HepG2 (cell line): ENCODE measurements around the gene KCNH6. TPM values are rescaled to one million over a fixed set of nuclear protein-coding genes. Genes with fewer than 3 reads are reported as not detected.

ENCODE experiments used
- ATAC-seq: fragments of 200-7000 bp; cut with Tn5 transposase; 3 replicates; pipeline ENCODE4 v1.9.1; 2020; ENCODE audit warnings: mild to moderate bottlenecking, moderate library complexity
- BruUV-seq: library from RNA; stranded (reverse); fragments of 400-500 nt; replicated peaks from 2 replicates; lab custom pipeline; 2021; lab: Mats Ljungman, UMichigan
- CTCF ChIA-PET: fragments of 300-600 bp; formaldehyde crosslinking; extraction: SDS; loops from one replicate; lab custom pipeline; 2021; ENCODE audit warnings: low total read pairs, inconsistent platforms, low intra/inter-chr PET ratio; lab: Yijun Ruan, JAX
- POLR2A ChIA-PET: fragments of 350-600 bp; sonication (Branson Sonifier 250); formaldehyde crosslinking; loops from one replicate; lab custom pipeline; 2020; ENCODE audit warnings: antibody characterized with exemption, inconsistent platforms; lab: Yijun Ruan, JAX
- DNase-seq: peaks from one replicate; pipeline ENCODE4 v3.0.0-alpha.2; 2015; ENCODE audit warnings: low spot score
- FAIRE-seq: peaks from 3 replicates; lab custom pipeline; 2011; peaks lifted over from hg19 to GRCh38; lab: Jason Lieb, UNC
- H2AFZ ChIP-seq: one replicate; pipeline ENCODE4 v1.6.1; 2011; ENCODE audit warnings: low read length, inconsistent platforms
- H3K27ac ChIP-seq: fragments of 300-600 bp; 3 replicates; pipeline ENCODE4 v1.8.0; 2011; ENCODE audit warnings: mixed run types, mild to moderate bottlenecking, mixed read lengths, low read length, inconsistent platforms; ENCODE audit not compliant: insufficient read depth; ENCODE audit errors: extremely low read length
- H3K27me3 ChIP-seq, 2 experiments: fragments of 200-600 bp in 1 of 2; 2 replicates in 1 of 2; 3 replicates in 1 of 2; pipeline versions ENCODE4 v1.6.0 to v1.8.0; 2011; ENCODE audit warnings: low read length in 2 of 2, mild to moderate bottlenecking in 2 of 2, moderate library complexity in 2 of 2, inconsistent platforms in 1 of 2; ENCODE audit not compliant: insufficient read depth in 2 of 2, control insufficient read depth in 1 of 2
- H3K36me3 ChIP-seq, 2 experiments: fragments of 200-600 bp in 1 of 2; replicated peaks in 1 of 2; 2 replicates in 1 of 2; 3 replicates in 1 of 2; pipeline versions ENCODE4 v1.5.1 to v1.8.0; 2011; ENCODE audit warnings: low read length in 2 of 2, inconsistent platforms in 1 of 2; ENCODE audit not compliant: insufficient read depth in 2 of 2, control insufficient read depth in 1 of 2
- H3K4me1 ChIP-seq: 2 replicates; pipeline ENCODE4 v1.5.1; 2012; ENCODE audit warnings: low read length, inconsistent platforms; ENCODE audit not compliant: insufficient read depth
- H3K4me2 ChIP-seq: 2 replicates; pipeline ENCODE4 v1.6.0; 2011; ENCODE audit warnings: low read depth, low read length, inconsistent platforms
- H3K4me3 ChIP-seq, 3 experiments: fragments of 200-600 bp in 1 of 3; sonication (generic), shearing (Covaris generic) in 1 of 3; replicated peaks in 1 of 3; 2 replicates each; pipeline ENCODE4 v1.5.1; 2011 to 2016; ENCODE audit warnings: low read length in 3 of 3, inconsistent platforms in 2 of 3, low read depth in 2 of 3, mild to moderate bottlenecking in 2 of 3, control low read depth in 1 of 3, mixed read lengths in 1 of 3; ENCODE audit not compliant: insufficient read depth in 1 of 3
- H3K79me2 ChIP-seq: one replicate; pipeline ENCODE4 v1.6.1; 2011; ENCODE audit warnings: low read length, inconsistent platforms; ENCODE audit not compliant: insufficient read depth
- H3K9ac ChIP-seq: 2 replicates; pipeline ENCODE4 v1.6.0; 2011; ENCODE audit warnings: mild to moderate bottlenecking, low read depth, low read length, inconsistent platforms; ENCODE audit not compliant: insufficient read depth
- H3K9me3 ChIP-seq: 2 replicates; pipeline ENCODE4 v1.5.1; 2012; ENCODE audit warnings: mild to moderate bottlenecking, low read length
- H4K20me1 ChIP-seq: 2 replicates; pipeline ENCODE4 v1.6.0; 2011; ENCODE audit warnings: inconsistent platforms, mild to moderate bottlenecking, low read length, moderate library complexity; ENCODE audit not compliant: insufficient read depth
- FLYWCH1 ChIP-seq: sonication (generic); formaldehyde crosslinking; IDR thresholded peaks from 2 replicates; pipeline ENCODE4 v1.8.1; 2023; ENCODE audit warnings: mild to moderate bottlenecking, missing genetic modification reagents
- MEIS1 ChIP-seq: sonication (generic); formaldehyde crosslinking; IDR thresholded peaks from 2 replicates; pipeline ENCODE4 v1.9.0; 2021; ENCODE audit warnings: mild to moderate bottlenecking, missing genetic modification reagents, moderate library complexity, borderline replicate concordance
- MIER2 ChIP-seq: IDR thresholded peaks from 2 replicates; pipeline ENCODE4 v1.6.1; 2016; ENCODE audit warnings: missing biosample characterization, missing genetic modification reagents
- SIX1 ChIP-seq: sonication (generic); formaldehyde crosslinking; IDR thresholded peaks from 2 replicates; pipeline ENCODE4 v1.4.0; 2020; ENCODE audit warnings: missing genetic modification reagents, borderline replicate concordance
- SMYD3 ChIP-seq: sonication (generic); formaldehyde crosslinking; IDR thresholded peaks from 2 replicates; pipeline ENCODE4 v1.8.1; 2023; ENCODE audit warnings: mild to moderate bottlenecking, missing genetic modification reagents
- TAF1 ChIP-seq: sonication (generic); formaldehyde crosslinking; IDR thresholded peaks from 2 replicates; pipeline ENCODE4 v1.4.0; 2020; ENCODE audit warnings: missing genetic modification reagents
- UBTF ChIP-seq: sonication (generic); formaldehyde crosslinking; IDR thresholded peaks from 2 replicates; pipeline ENCODE4 v1.4.0; 2020; ENCODE audit warnings: mild to moderate bottlenecking, missing genetic modification reagents
- ZIK1 ChIP-seq: sonication (generic); formaldehyde crosslinking; IDR thresholded peaks from 2 replicates; pipeline ENCODE4 v1.5.0; 2020; ENCODE audit warnings: mild to moderate bottlenecking, low read depth, missing genetic modification reagents, borderline replicate concordance
- ZMYM3 ChIP-seq: sonication (generic); formaldehyde crosslinking; IDR thresholded peaks from 2 replicates; pipeline ENCODE4 v1.5.1; 2020; ENCODE audit warnings: mild to moderate bottlenecking, missing genetic modification reagents
- ZNF350 ChIP-seq: sonication (generic); formaldehyde crosslinking; IDR thresholded peaks from 2 replicates; pipeline ENCODE4 v1.4.0; 2020; ENCODE audit warnings: mild to moderate bottlenecking, low read depth, missing genetic modification reagents, borderline replicate concordance
- ZNF383 ChIP-seq: sonication (generic); formaldehyde crosslinking; IDR thresholded peaks from 2 replicates; pipeline ENCODE4 v1.4.0; 2020; ENCODE audit warnings: missing genetic modification reagents, mild to moderate bottlenecking, borderline replicate concordance
- ZNF431 ChIP-seq: sonication (generic); formaldehyde crosslinking; IDR thresholded peaks from 2 replicates; pipeline ENCODE4 v1.9.0; 2022; ENCODE audit warnings: missing genetic modification reagents, low read depth, mild to moderate bottlenecking, borderline replicate concordance
- ZNF549 ChIP-seq: sonication (generic); formaldehyde crosslinking; IDR thresholded peaks from 2 replicates; pipeline ENCODE4 v1.5.0; 2020; ENCODE audit warnings: missing genetic modification reagents
- ZNF629 ChIP-seq: sonication (generic); formaldehyde crosslinking; conservative IDR thresholded peaks from 2 replicates; pipeline ENCODE4 v1.5.0; 2020; ENCODE audit warnings: missing genetic modification reagents
- ZNF768 ChIP-seq: sonication (generic); formaldehyde crosslinking; IDR thresholded peaks from 2 replicates; pipeline ENCODE4 v1.4.0; 2020; ENCODE audit warnings: missing genetic modification reagents
- WGBS: methylation state at CpG from one replicate; pipeline ENCODE4 v1.1.6; 2017; ENCODE audit warnings: low lambda C conversion rate; 5-methylcytosine and 5-hydroxymethylcytosine counted together
- in situ Hi-C: cut with HindIII; loops from 2 replicates; pipeline ENCODE4 v1.10.0; 2017; ENCODE audit warnings: low pct_unique_long_range_greater_than_20kb; ENCODE audit not compliant: extremely low pct_ligation_motif_present
- intact Hi-C: fragments of 100-400 bp; cut with micrococcal nuclease; formaldehyde crosslinking; loops from one replicate; pipeline ENCODE4 v1.10.0; 2022; ENCODE audit not compliant: unreplicated experiment
- polyA plus RNA-seq, 8 experiments: library from polyadenylated mRNA; depleted of rRNA in 3 of 8; stranded (reverse) in 7 of 8; unstranded in 1 of 8; fragments of >200 nt; fragmentation: Illumina TruSeq in 4 of 8; extraction: Trizol in 4 of 8; gene quantifications; 2 replicates each; pipeline versions ENCODE4 v1.2.1 to v1.2.3, GENCODE V29; 2011 to 2016; ENCODE audit warnings: low read depth in 4 of 8, missing spikeins in 1 of 8, mixed read lengths in 1 of 8; ENCODE audit not compliant: insufficient read depth in 1 of 8
- total RNA-seq, 5 experiments: library from RNA; depleted of rRNA; stranded (reverse); fragments of >200 nt; fragmentation: Illumina TruSeq; extraction: Trizol; gene quantifications; 2 replicates each; pipeline ENCODE4 v1.2.3, GENCODE V29; 2016; ENCODE audit warnings: low read depth in 1 of 5
- TF ChIP-seq, protein P1 (sequence below): sonication (generic); formaldehyde crosslinking; IDR thresholded peaks from 2 replicates; pipeline ENCODE4 v1.5.0; 2020; ENCODE audit warnings: missing genetic modification reagents

KCNH6 gene
- total and polyA plus RNA-seq, 2 of the 13 experiments (the other 11 are each of a cell fraction or from before 2014, with no cell fraction given), result 0.05 to 0.18 TPM

DNA sequence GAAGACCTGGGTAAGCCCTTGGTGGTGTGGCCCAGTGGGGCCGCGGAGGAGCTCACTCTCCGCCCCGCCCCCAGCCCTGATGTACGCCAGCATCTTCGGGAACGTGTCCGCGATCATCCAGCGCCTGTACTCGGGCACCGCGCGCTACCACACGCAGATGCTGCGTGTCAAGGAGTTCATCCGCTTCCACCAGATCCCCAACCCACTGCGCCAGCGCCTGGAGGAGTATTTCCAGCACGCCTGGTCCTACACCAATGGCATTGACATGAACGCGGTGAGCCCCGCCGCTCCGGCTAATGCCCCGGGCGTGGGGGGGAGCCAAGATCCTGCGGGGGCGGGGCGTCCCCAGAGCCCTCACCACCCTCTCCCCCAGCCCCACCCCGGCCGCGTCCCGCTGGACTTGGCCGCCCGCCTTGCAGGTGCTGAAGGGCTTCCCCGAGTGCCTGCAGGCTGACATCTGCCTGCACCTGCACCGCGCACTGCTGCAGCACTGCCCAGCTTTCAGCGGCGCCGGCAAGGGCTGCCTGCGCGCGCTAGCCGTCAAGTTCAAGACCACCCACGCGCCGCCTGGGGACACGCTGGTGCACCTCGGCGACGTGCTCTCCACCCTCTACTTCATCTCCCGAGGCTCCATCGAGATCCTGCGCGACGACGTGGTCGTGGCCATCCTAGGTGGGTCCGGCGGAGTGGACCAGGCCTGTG is 15.0 kb downstream of the KCNH6 start (continued):
- 0 out of 2 replicates have a peak, but pooled peaks have one; percentile 9 for TF ChIP-seq UBTF (CRISPR knock-in tag)

- Histone ChIP-seq H3K9me3 (no peaks in the 10 kb centered on the region), H3K4me2 (peak overlapping the region; percentile 26; the same call in 1 of the 2 replicates), H3K36me3 (no peaks in the 10 kb centered on the region), H3K4me3 (peak overlapping the region in 1 of 3 experiments; percentile 29; a peak in 1 of 6 replicates), H4K20me1 (no peaks in the 10 kb centered on the region), H2AFZ (no peak overlapping the region), H3K9ac (no peak overlapping the region), H3K27ac (no peak overlapping the region), H3K79me2 (no peaks in the 10 kb centered on the region), H3K27me3 (peaks cover 21 to 70% of the 10 kb centered on the region in 2 experiments), H3K4me1 (peaks cover 40% of the 10 kb centered on the region)
- BruUV-seq, result no TSS peak
- POLR2A ChIA-PET, result no interaction called here
- DNase-seq, result no peak
- intact Hi-C loops (no loop called here), in situ Hi-C loops (no loop called here)
- ATAC-seq, result no peak
- FAIRE-seq, result no peak
- CTCF ChIA-PET, result no interaction called here
- TF ChIP-seq ZNF431 (CRISPR knock-in tag) (no peak), ZIK1 (CRISPR knock-in tag) (no peak), ZNF549 (CRISPR knock-in tag) (no peak), MIER2 (CRISPR knock-in tag) (no peak), ZNF350 (CRISPR knock-in tag) (0 out of 2 replicates have a peak, but pooled peaks have one; percentile 25), SIX1 (CRISPR knock-in tag) (no peak), ZNF768 (CRISPR knock-in tag) (peak; percentile 98), TAF1 (CRISPR knock-in tag) (no peak), ZNF383 (CRISPR knock-in tag) (no peak), SMYD3 (CRISPR knock-in tag) (no peak), FLYWCH1 (CRISPR knock-in tag) (no peak), ZMYM3 (CRISPR knock-in tag) (peak; percentile 77; the same call in 1 of the 2 replicates), MEIS1 (no peak), ZNF629 (peak; percentile 67)
- TF ChIP-seq, protein P1, sequence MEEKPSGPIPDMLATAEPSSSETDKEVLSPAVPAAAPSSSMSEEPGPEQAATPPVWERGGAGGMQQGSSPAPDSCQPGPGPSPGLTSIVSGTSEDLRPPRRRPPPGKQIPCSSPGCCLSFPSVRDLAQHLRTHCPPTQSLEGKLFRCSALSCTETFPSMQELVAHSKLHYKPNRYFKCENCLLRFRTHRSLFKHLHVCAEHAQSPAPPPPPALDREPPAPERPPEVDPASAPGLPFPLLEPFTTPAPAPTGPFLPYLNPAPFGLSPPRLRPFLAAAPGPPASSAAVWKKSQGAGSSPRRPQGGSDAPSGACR (CRISPR knock-in tag), result no peak
- 11% methylated on average over 9 of the region's 9 CpGs for WGBS
Measured at GRCh38 chr17:63538693-63539595, 15.8 kb downstream of the KCNH6 start.
